Measurements from ENCODE around the gene NUP210L. TPM values are rescaled to one million over a fixed set of nuclear protein-coding genes. Genes with fewer than 3 reads are reported as not detected.

The NUP210L gene
- total and polyA plus RNA-seq, 2 of the 13 experiments (the other 11 are each of a cell fraction or from before 2014, with no cell fraction given): not detected

DNA sequence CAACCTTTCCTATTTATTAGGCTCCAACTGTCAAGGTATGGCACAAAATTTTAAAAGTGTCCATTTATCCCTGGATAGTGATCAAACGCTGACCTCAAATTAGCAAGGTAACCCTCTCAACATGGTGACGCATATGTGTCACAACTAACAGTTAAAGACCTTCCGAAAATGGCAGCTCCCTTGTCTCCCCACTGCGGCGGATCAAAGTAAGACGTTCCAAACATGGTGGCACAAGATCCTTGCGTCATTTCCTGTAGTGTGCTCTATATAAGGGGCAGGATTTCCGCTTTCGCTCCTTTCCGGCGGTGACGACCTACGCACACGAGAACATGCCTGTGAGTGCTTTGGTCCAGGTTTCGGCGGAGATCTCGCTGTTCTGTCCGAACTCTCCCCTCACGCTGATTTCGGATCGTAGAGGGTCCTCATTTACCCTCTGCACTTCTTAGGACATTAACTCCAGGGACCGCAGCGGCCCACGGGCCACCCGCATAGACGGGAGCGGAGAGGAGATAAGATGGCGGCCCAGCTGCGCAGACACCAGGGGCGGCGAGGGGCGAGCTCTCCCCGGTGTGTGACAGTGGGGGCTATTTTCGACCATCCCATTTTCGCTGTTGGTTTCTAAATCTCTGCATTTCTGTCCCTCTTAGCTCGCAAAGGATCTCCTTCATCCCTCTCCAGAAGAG, 164.3 kb downstream of the NUP210L start, which contains the start of gene RPS27 (continued):
- TF ChIP-seq HBP1 (CRISPR knock-in tag; IDR thresholded peaks at IDR 0.05; ENCODE audit: low read depth) (peak; percentile 95), ZNF615 (CRISPR knock-in tag; IDR thresholded peaks at IDR 0.05; ENCODE audit: borderline replicate concordance) (no peak), SIN3A (IDR thresholded peaks at IDR 0.05; ENCODE audit: borderline replicate concordance, low read depth, low read length) (peak; percentile 95; the same call in 1 of the 2 replicates), ZBTB8A (CRISPR knock-in tag; IDR thresholded peaks at IDR 0.05; ENCODE audit: borderline replicate concordance, low read depth) (0 out of 2 replicates have a peak, but pooled peaks have one; percentile 79), ZNF543 (CRISPR knock-in tag; IDR thresholded peaks at IDR 0.05) (peak; percentile 86), CBX5 (CRISPR knock-in tag; IDR thresholded peaks at IDR 0.05; ENCODE audit: borderline replicate concordance) (peak; percentile 88), SNAPC4 (CRISPR knock-in tag; IDR thresholded peaks at IDR 0.05) (no peak), ZNF761 (CRISPR knock-in tag; conservative IDR thresholded peaks at IDR 0.05) (peak; percentile 91), HOXD1 (CRISPR knock-in tag; IDR thresholded peaks at IDR 0.05) (no peak), SRSF1 (optimal IDR thresholded peaks at IDR 0.05; ENCODE audit: low read depth, low read length) (peak; percentile 92), RARA (CRISPR knock-in tag; IDR thresholded peaks at IDR 0.05) (peak; percentile 45; the same call in 1 of the 2 replicates), IRF2 (CRISPR knock-in tag; IDR thresholded peaks at IDR 0.05) (peak; percentile 94), AHDC1 (CRISPR knock-in tag; IDR thresholded peaks at IDR 0.05; ENCODE audit: borderline replicate concordance) (no peak), NR1H2 (CRISPR knock-in tag; IDR thresholded peaks at IDR 0.05; ENCODE audit: borderline replicate concordance, low read depth) (no peak), PAX8 (CRISPR knock-in tag; IDR thresholded peaks at IDR 0.05; ENCODE audit: borderline replicate concordance) (0 out of 2 replicates have a peak, but pooled peaks have one; percentile 68), ZNF335 (CRISPR knock-in tag; IDR thresholded peaks at IDR 0.05) (0 out of 2 replicates have a peak, but pooled peaks have one; percentile 54), IRX3 (CRISPR knock-in tag; IDR thresholded peaks at IDR 0.05; ENCODE audit: borderline replicate concordance, low read depth) (no peak; the same call in 1 of the 2 replicates)

Measured in HepG2 (cell line).